OCI-LY3 (cell line): ENCODE measurements around the gene ALKBH2.
"Not testable (repeated sequence)": the region's sequence is repeated elsewhere in the genome, so short reads cannot be mapped to it uniquely, and the experiment has no call there.

Experiments
- H2AFZ ChIP-seq: fragments of 200-600, 300-600 bp; shearing (Covaris generic); 2 replicates; pipeline ENCODE4 v1.6.0; 2014; ENCODE audit warnings: antibody characterized with exemption, low read depth, low read length
- H3K27ac ChIP-seq: fragments of 200-600, 300-600 bp; sonication (generic); 2 replicates; pipeline ENCODE4 v1.5.1; 2014; ENCODE audit warnings: mild to moderate bottlenecking, low read length, moderate library complexity, mixed read lengths
- H3K27me3 ChIP-seq: fragments of 200-600, 300-600 bp; sonication (generic); 2 replicates; pipeline ENCODE4 v1.6.1; 2014; ENCODE audit warnings: low read depth, low read length, mixed read lengths
- H3K36me3 ChIP-seq: fragments of 200-600, 300-600 bp; sonication (generic); replicated peaks from 2 replicates; pipeline ENCODE3; 2014; ENCODE audit warnings: low read depth, low read length, mixed read lengths
- H3K4me1 ChIP-seq: fragments of 300-600, 200-600 bp; sonication (generic); 2 replicates; pipeline ENCODE4 v1.6.1; 2014; ENCODE audit warnings: low read length, mixed read lengths
- H3K4me2 ChIP-seq: fragments of 200-600, 300-600 bp; sonication (generic); 2 replicates; pipeline ENCODE4 v1.6.1; 2014; ENCODE audit warnings: low read length, mixed read lengths
- H3K4me3 ChIP-seq: fragments of 300-600, 200-600 bp; sonication (generic); 2 replicates; pipeline ENCODE4 v1.5.1; 2014; ENCODE audit warnings: antibody characterized with exemption, mild to moderate bottlenecking, low read length, moderate library complexity
- H3K79me2 ChIP-seq: fragments of 300-600, 200-600 bp; shearing (Covaris generic); 2 replicates; pipeline ENCODE4 v1.6.1; 2014; ENCODE audit warnings: mild to moderate bottlenecking, low read length, mixed read lengths
- H3K9ac ChIP-seq: fragments of 300-600, 200-600 bp; shearing (Covaris generic); 2 replicates; pipeline ENCODE4 v1.6.0; 2014; ENCODE audit warnings: mild to moderate bottlenecking, low read length, moderate library complexity
- H3K9me3 ChIP-seq: fragments of 200-600, 300-600 bp; shearing (Covaris generic); 2 replicates; pipeline ENCODE4 v1.6.1; 2014; ENCODE audit warnings: low read length, mixed read lengths; ENCODE audit not compliant: insufficient read depth
- H4K20me1 ChIP-seq: fragments of 200-600, 300-600 bp; sonication (generic); 2 replicates; pipeline ENCODE4 v1.6.1; 2016; ENCODE audit warnings: low read length, mixed read lengths; ENCODE audit not compliant: insufficient read depth
- EZH2phosphoT487 ChIP-seq: fragments of 200-600 bp; shearing (Covaris generic); IDR thresholded peaks from 2 replicates; pipeline ENCODE4 v1.6.1; 2018; ENCODE audit warnings: antibody characterized with exemption, mixed run types, low read depth
- TF ChIP-seq, protein P1 (sequence below): fragments of 200-600, 300-600 bp; sonication (generic); IDR thresholded peaks from 2 replicates; pipeline ENCODE4 v1.5.1; 2014; ENCODE audit warnings: antibody characterized with exemption, low read length, low read depth

ALKBH2 gene

DNA sequence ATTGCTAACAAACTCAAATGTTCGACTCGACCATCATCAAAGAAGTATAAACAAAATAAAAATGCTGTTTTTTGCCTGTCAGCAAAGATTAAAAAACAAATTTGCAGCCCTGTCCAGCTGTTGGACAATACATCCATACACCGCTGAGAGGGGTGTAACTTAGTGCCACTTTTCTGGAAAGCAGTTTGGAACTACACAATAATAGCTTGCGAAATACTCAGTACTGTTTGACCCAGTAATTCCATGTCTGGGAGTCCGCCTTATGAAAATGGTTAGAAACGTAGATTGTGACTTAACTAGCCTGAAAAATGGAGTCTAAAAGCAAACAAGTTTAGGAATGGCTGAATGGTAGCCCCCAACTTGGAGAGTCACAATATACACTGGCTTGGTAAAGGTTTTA, 34.5 kb downstream of the ALKBH2 start:
- no peaks in the 10 kb centered on the region for H4K20me1 ChIP-seq
- TF ChIP-seq, protein P1, sequence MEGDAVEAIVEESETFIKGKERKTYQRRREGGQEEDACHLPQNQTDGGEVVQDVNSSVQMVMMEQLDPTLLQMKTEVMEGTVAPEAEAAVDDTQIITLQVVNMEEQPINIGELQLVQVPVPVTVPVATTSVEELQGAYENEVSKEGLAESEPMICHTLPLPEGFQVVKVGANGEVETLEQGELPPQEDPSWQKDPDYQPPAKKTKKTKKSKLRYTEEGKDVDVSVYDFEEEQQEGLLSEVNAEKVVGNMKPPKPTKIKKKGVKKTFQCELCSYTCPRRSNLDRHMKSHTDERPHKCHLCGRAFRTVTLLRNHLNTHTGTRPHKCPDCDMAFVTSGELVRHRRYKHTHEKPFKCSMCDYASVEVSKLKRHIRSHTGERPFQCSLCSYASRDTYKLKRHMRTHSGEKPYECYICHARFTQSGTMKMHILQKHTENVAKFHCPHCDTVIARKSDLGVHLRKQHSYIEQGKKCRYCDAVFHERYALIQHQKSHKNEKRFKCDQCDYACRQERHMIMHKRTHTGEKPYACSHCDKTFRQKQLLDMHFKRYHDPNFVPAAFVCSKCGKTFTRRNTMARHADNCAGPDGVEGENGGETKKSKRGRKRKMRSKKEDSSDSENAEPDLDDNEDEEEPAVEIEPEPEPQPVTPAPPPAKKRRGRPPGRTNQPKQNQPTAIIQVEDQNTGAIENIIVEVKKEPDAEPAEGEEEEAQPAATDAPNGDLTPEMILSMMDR = no peak
- TF ChIP-seq EZH2phosphoT487 = no peak
- no peak overlapping the region for H2AFZ ChIP-seq
- no peaks in the 10 kb centered on the region for H3K9me3 ChIP-seq
- H3K4me1 ChIP-seq = no peaks in the 10 kb centered on the region
- H3K4me3 ChIP-seq = no peak overlapping the region
- no peaks in the 10 kb centered on the region for H3K27me3 ChIP-seq
- peaks cover 4% of the 10 kb centered on the region for H3K36me3 ChIP-seq
- H3K9ac ChIP-seq = no peak overlapping the region
- no peak overlapping the region for H3K4me2 ChIP-seq
- 0 out of 2 replicates have a peak, but pooled peaks cover 2% of the 10 kb centered on the region for H3K79me2 ChIP-seq
- H3K27ac ChIP-seq = no peak overlapping the region

DNA sequence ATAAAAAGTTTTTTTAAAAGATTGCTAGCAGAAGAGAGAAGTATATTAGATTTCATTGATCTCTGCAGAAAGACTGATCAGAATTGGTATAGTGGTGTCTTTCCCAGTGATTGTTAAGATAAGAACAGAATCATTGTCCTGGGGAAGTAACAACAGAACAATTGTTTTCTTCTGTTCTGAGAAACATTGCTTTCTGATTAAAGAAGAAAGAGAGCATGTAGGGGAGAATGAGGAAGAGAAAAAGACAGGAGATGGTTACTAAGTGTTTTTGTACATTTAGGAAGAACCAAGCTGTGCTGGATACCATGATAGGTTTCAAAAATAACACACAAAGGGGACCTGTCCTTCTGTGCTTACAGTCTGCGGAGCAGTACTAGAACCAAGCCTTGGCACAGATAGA, 35.9 kb downstream of the ALKBH2 start:
- H4K20me1 ChIP-seq = no peaks in the 10 kb centered on the region
- H3K4me1 ChIP-seq = no peaks in the 10 kb centered on the region
- no peak overlapping the region for H3K4me3 ChIP-seq
- no peak overlapping the region for H3K27ac ChIP-seq
- no peaks in the 10 kb centered on the region for H3K36me3 ChIP-seq
- no peak overlapping the region for H2AFZ ChIP-seq
- no peak overlapping the region for H3K9ac ChIP-seq
- H3K27me3 ChIP-seq = no peaks in the 10 kb centered on the region
- H3K4me2 ChIP-seq = no peak overlapping the region
- no peaks in the 10 kb centered on the region for H3K9me3 ChIP-seq
- TF ChIP-seq, protein P1 = no peak
- TF ChIP-seq EZH2phosphoT487 = no peak
- peaks cover 12% of the 10 kb centered on the region; the same call in 1 of the 2 replicates for H3K79me2 ChIP-seq

DNA sequence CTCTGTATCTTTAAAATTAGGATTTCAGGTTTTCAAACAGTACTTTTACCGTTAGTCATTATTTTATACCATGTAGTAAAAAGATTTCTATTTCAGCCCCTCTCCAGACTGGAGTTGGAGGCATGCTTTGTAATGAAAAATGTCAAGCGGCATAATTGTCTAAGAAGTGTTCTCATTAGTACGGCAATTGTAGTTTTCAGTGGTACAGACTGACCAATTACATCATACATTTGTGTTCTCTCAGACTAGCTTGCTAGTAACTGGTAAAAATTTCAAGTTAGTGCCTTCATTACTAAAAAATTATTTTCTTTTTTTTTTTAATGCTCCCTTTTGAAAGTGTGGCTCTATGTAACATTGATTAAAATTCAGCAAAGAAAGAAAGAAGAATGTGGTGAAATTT, 36.4 kb downstream of the ALKBH2 start:
- Histone ChIP-seq H3K27ac (no peak overlapping the region), H3K4me1 (peaks cover 2% of the 10 kb centered on the region; the same call in 1 of the 2 replicates), H3K9me3 (no peaks in the 10 kb centered on the region), H3K9ac (no peak overlapping the region), H4K20me1 (no peaks in the 10 kb centered on the region), H3K36me3 (no peaks in the 10 kb centered on the region), H2AFZ (no peak overlapping the region), H3K4me2 (no peak overlapping the region), H3K4me3 (no peak overlapping the region), H3K79me2 (peaks cover 12% of the 10 kb centered on the region; the same call in 1 of the 2 replicates), H3K27me3 (no peaks in the 10 kb centered on the region)
- TF ChIP-seq, protein P1 = no peak
- TF ChIP-seq EZH2phosphoT487 = no peak

DNA sequence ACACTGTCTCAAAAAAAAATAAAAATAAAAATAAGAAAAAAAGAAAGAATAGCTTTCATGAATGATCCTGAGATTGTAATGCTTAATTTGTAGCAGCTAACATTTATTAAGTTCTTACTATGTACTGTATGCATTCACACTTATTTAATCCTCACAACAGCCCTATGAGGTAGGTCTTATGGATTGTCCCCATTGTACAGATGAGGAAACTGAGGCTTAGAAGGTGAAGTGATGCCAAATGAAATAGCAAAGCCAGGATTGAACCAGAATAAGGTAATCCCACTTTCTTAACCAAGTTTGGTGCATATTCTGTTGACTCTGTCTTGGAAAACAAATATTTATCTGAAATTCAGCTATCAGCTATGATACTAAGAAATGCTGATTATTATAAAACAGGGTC, 38.8 kb downstream of the ALKBH2 start:
- H3K4me2 ChIP-seq = peak overlapping the region; percentile 95
- TF ChIP-seq, protein P1 = no peak
- no peak for TF ChIP-seq EZH2phosphoT487
- H3K9ac ChIP-seq = no peak overlapping the region

DNA sequence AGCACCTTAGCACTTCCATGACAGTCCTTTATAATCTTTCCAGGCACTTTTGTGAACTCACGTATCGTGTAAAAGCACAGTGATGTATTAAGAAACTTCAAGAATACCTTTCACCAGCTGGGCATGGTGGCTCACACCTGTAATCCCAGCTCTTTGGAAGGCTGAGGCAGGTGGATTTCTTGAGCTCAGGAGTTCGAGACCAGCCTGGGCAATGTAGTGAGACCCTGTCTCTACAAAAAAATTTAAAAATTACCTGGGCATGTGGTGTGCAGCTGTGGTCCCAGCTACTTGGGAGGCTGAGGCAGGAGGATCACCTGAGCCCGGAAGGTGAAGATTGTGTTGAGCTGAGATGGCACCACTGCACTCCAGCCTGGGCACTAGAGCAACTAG, 39.2 kb downstream of the ALKBH2 start:
- H3K27me3 ChIP-seq, H3K36me3 ChIP-seq, H3K9me3 ChIP-seq, H3K4me1 ChIP-seq, H4K20me1 ChIP-seq: not testable (repeated sequence)
- Histone ChIP-seq H3K4me3 (peak overlapping the region; percentile 93), H2AFZ (peak overlapping the region; percentile 50), H3K79me2 (peaks cover 12% of the 10 kb centered on the region; the same call in 1 of the 2 replicates), H3K27ac (peak overlapping the region; percentile 61), H3K9ac (peak overlapping the region; percentile 75), H3K4me2 (peak overlapping the region; percentile 95)

More for the DNA sequence above, 38.8 kb downstream of the ALKBH2 start:
- H4K20me1 ChIP-seq = no peaks in the 10 kb centered on the region
- peaks cover 12% of the 10 kb centered on the region; the same call in 1 of the 2 replicates for H3K79me2 ChIP-seq
- no peaks in the 10 kb centered on the region for H3K9me3 ChIP-seq
- H3K36me3 ChIP-seq = no peaks in the 10 kb centered on the region
- H3K27ac ChIP-seq = no peak overlapping the region
- H3K4me1 ChIP-seq = peaks cover 4% of the 10 kb centered on the region; the same call in 1 of the 2 replicates
- no peak overlapping the region for H2AFZ ChIP-seq
- H3K27me3 ChIP-seq = no peaks in the 10 kb centered on the region
- H3K4me3 ChIP-seq = no peak overlapping the region
